K562 (cell line): ENCODE data around the gene SCYL1. TPM values are rescaled to one million over a fixed set of nuclear protein-coding genes. Genes with fewer than 3 reads are reported as not detected.

Source experiments
- CBX3 ChIP-seq, 2 experiments: IDR thresholded peaks; 1 replicate in 1 of 2; 2 replicates in 1 of 2; pipeline ENCODE4 v1.6.1; 2012; ENCODE audit warnings: inconsistent platforms in 2 of 2, low read length in 2 of 2, borderline replicate concordance in 1 of 2, control low read depth in 1 of 2
- ESRRA ChIP-seq: fragments of 450-650 bp; IDR thresholded peaks from 2 replicates; pipeline ENCODE4 v1.6.1; 2014; ENCODE audit warnings: low read depth, mild to moderate bottlenecking, moderate library complexity, borderline replicate concordance
- FUS ChIP-seq: fragments of 200-400 bp; formaldehyde crosslinking; optimal IDR thresholded peaks from 2 replicates; pipeline ENCODE3; 2017; ENCODE audit warnings: low read depth, low read length
- HDAC2 ChIP-seq: fragments of 450-650 bp; IDR thresholded peaks from 2 replicates; pipeline ENCODE4 v1.6.1; 2016; ENCODE audit warnings: mild to moderate bottlenecking
- JUND ChIP-seq, 2 experiments: IDR thresholded peaks; 2 replicates in 1 of 2; 3 replicates in 1 of 2; pipeline ENCODE4 v1.6.1; 2011; ENCODE audit warnings: borderline replicate concordance in 2 of 2, low read depth in 2 of 2, low read length in 2 of 2, improper control_type of control experiment in 1 of 2, missing biosample characterization in 1 of 2, missing genetic modification characterization in 1 of 2, missing genetic modification reagents in 1 of 2
- KDM2B ChIP-seq: fragments of 250-450 bp; sonication (Bioruptor Pico); IDR thresholded peaks from 2 replicates; pipeline ENCODE4 v1.8.0; 2021; ENCODE audit warnings: mild to moderate bottlenecking, moderate library complexity
- KLF13 ChIP-seq: fragments of 450-650 bp; IDR thresholded peaks from 2 replicates; pipeline ENCODE4 v1.6.1; 2016; ENCODE audit warnings: missing genetic modification characterization, low read depth, mild to moderate bottlenecking, missing compliant biosample characterization, moderate library complexity, borderline replicate concordance
- MCM3 ChIP-seq: fragments of 450-650 bp; IDR thresholded peaks from 2 replicates; pipeline ENCODE4 v1.6.1; 2016
- MYNN ChIP-seq, 2 experiments: sonication (generic); formaldehyde crosslinking in 1 of 2; IDR thresholded peaks; 2 replicates each; pipeline versions ENCODE4 v1.5.0 to v1.6.1; 2016 to 2020; ENCODE audit warnings: antibody characterized with exemption in 1 of 2, missing genetic modification reagents in 1 of 2
- SREBF2 ChIP-seq: sonication (generic); formaldehyde crosslinking; IDR thresholded peaks from 2 replicates; pipeline ENCODE4 v1.4.0; 2020; ENCODE audit warnings: mild to moderate bottlenecking, missing genetic modification reagents
- SRSF1 ChIP-seq: fragments of 200-400 bp; formaldehyde crosslinking; IDR thresholded peaks from 2 replicates; pipeline ENCODE4 v1.6.1; 2017; ENCODE audit warnings: mild to moderate bottlenecking, low read depth, low read length, moderate library complexity
- SUPT5H ChIP-seq: fragments of 450-650 bp; IDR thresholded peaks from 2 replicates; pipeline ENCODE4 v1.6.1; 2016
- TCF7 ChIP-seq: sonication (generic); IDR thresholded peaks from 2 replicates; pipeline ENCODE4 v1.6.1; 2016; ENCODE audit warnings: antibody characterized with exemption, borderline replicate concordance
- ZFX ChIP-seq: sonication (generic); formaldehyde crosslinking; IDR thresholded peaks from 2 replicates; pipeline ENCODE4 v1.8.0; 2022; ENCODE audit warnings: mild to moderate bottlenecking, missing genetic modification reagents, moderate library complexity
- ZNF197 ChIP-seq: fragments of 200-800 bp; sonication (Bioruptor generic); IDR thresholded peaks from 2 replicates; pipeline ENCODE4 v1.6.1; 2016; ENCODE audit warnings: low read depth, missing genetic modification characterization, missing compliant biosample characterization
- ZNF76 ChIP-seq: fragments of 250-450 bp; sonication (Bioruptor Pico); IDR thresholded peaks from 2 replicates; pipeline ENCODE4 v1.4.0; 2020; ENCODE audit warnings: mild to moderate bottlenecking, moderate library complexity, borderline replicate concordance
- polyA plus RNA-seq, 8 experiments: library from polyadenylated mRNA; depleted of rRNA in 4 of 8; stranded (reverse) in 5 of 8; unstranded in 3 of 8; fragments of >200 nt; fragmentation: Nextera tagmentation in 2 of 8; fragmentation: Illumina TruSeq in 1 of 8; extraction: Ambion mirVana in 2 of 8; extraction: Trizol in 1 of 8; gene quantifications; 2 replicates each; pipeline versions ENCODE4 v1.2.1 to v1.2.3, GENCODE V29; 2011 to 2014; ENCODE audit warnings: inconsistent platforms in 1 of 8, missing spikeins in 1 of 8
- total RNA-seq, 7 experiments: library from RNA; depleted of rRNA in 6 of 7; stranded (reverse); fragments of >200 nt in 6 of 7; fragmentation: Illumina TruSeq in 2 of 7; extraction: Trizol in 2 of 7; gene quantifications; 2 replicates each; pipeline versions ENCODE4 v1.2.1 to v1.2.3, GENCODE V29; 2011 to 2021; ENCODE audit warnings: low replicate concordance in 1 of 7
- TF ChIP-seq, protein P1 (sequence below): sonication (generic); formaldehyde crosslinking; IDR thresholded peaks from 2 replicates; pipeline ENCODE4 v1.9.0; 2022; ENCODE audit warnings: mild to moderate bottlenecking, missing genetic modification reagents
- TF ChIP-seq, protein P2 (sequence below): sonication (generic); formaldehyde crosslinking; IDR thresholded peaks from 2 replicates; pipeline ENCODE4 v1.5.0; 2020; ENCODE audit warnings: missing genetic modification reagents
- TF ChIP-seq, protein P3 (sequence below): fragments of 250-450 bp; sonication (Bioruptor Pico); IDR thresholded peaks from 2 replicates; pipeline ENCODE4 v1.4.0; 2020; ENCODE audit warnings: mild to moderate bottlenecking
- TF ChIP-seq, protein P4 (sequence below): fragments of 450-650 bp; IDR thresholded peaks from 2 replicates; pipeline ENCODE4 v1.7.1; 2018; ENCODE audit warnings: mild to moderate bottlenecking, low read depth; ENCODE audit not compliant: partially characterized antibody
- TF ChIP-seq, protein P5 (sequence below): sonication (generic); formaldehyde crosslinking; IDR thresholded peaks from 2 replicates; pipeline ENCODE4 v1.8.0; 2022; ENCODE audit warnings: mild to moderate bottlenecking, missing genetic modification reagents

SCYL1 gene
- total and polyA plus RNA-seq, 9 of the 15 experiments (the other 6 are each of a cell fraction or from before 2014, with no cell fraction given) = 1.9 to 145 (median 57.6) TPM

DNA sequence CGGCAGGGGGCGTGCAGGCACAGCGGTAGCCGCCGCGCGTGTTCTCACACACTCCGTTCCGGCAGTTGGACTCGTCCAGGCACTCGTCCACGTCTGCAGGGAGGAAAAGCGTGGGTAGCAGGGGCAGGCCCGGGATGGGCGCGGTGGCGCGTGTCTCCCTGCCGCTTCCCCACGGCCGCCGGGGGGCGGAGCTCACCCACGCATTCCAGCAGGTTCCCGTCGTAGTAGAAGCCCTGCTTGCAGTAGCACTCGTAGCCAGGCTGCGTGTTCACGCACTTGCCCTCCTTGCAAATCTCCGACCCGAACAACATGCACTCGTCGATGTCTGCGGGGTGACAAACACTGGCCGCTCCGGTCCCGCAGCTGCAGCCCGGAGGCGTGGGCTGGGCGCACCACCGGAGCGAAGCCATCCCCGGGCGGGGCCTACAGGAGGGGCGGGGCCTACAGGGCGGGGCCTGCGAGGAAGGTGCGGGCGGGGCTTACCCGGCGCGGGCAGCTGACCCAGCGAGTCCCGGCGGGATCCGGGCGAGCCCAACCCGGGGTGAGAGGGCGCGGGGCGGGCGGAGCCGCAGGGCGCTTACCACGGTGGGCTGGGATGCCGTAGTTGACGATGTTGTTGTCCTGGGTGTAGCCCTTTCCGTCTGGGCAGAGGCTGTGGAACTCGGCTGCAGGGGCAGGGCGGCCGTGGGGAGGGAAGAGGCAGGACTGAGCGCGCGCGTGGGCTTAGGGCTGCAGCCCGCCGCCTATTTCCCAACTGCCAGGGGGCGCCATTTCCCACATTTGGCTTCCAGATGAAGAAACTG lies 15.6 kb downstream of the SCYL1 start (continued):
- no peak for TF ChIP-seq ZNF197 (CRISPR knock-in tag)
- TF ChIP-seq CBX3 (IDR thresholded peaks at IDR 0.05; ENCODE audit: borderline replicate concordance in 1 of 2, low read length in 2 of 2) = peak in 1 of 2 experiments; percentile 56; a peak in 1 of 3 replicates
- TF ChIP-seq KLF13 (tag) = peak; percentile 79; the same call in 1 of the 2 replicates
- TF ChIP-seq TCF7 = no peak
- TF ChIP-seq FUS = no peak
- TF ChIP-seq HDAC2 = peak; percentile 69
- TF ChIP-seq, protein P1, sequence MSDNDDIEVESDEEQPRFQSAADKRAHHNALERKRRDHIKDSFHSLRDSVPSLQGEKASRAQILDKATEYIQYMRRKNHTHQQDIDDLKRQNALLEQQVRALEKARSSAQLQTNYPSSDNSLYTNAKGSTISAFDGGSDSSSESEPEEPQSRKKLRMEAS (CRISPR knock-in tag) = peak; percentile 63
- TF ChIP-seq SREBF2 (CRISPR knock-in tag) = no peak
- TF ChIP-seq ESRRA = peak; percentile 38; the same call in 1 of the 2 replicates
- TF ChIP-seq, protein P2, sequence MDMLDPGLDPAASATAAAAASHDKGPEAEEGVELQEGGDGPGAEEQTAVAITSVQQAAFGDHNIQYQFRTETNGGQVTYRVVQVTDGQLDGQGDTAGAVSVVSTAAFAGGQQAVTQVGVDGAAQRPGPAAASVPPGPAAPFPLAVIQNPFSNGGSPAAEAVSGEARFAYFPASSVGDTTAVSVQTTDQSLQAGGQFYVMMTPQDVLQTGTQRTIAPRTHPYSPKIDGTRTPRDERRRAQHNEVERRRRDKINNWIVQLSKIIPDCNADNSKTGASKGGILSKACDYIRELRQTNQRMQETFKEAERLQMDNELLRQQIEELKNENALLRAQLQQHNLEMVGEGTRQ = peak; percentile 66
- no peak for TF ChIP-seq MYNN (IDR thresholded peaks at IDR 0.05)
- no peak for TF ChIP-seq MYNN (CRISPR knock-in tag; IDR thresholded peaks at IDR 0.05)
- TF ChIP-seq, protein P3, sequence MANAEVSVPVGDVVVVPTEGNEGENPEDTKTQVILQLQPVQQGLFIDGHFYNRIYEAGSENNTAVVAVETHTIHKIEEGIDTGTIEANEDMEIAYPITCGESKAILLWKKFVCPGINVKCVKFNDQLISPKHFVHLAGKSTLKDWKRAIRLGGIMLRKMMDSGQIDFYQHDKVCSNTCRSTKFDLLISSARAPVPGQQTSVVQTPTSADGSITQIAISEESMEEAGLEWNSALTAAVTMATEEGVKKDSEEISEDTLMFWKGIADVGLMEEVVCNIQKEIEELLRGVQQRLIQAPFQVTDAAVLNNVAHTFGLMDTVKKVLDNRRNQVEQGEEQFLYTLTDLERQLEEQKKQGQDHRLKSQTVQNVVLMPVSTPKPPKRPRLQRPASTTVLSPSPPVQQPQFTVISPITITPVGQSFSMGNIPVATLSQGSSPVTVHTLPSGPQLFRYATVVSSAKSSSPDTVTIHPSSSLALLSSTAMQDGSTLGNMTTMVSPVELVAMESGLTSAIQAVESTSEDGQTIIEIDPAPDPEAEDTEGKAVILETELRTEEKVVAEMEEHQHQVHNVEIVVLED (CRISPR knock-in tag) = 0 out of 2 replicates have a peak, but pooled peaks have one; percentile 21
- TF ChIP-seq JUND (IDR thresholded peaks at IDR 0.05; ENCODE audit: borderline replicate concordance, low read depth, low read length) = peak; percentile 22; the same call in 1 of the 2 replicates
- TF ChIP-seq JUND (tag; IDR thresholded peaks at IDR 0.05; ENCODE audit: borderline replicate concordance, low read depth, low read length) = peak; percentile 29; the same call in 1 of the 3 replicates
- TF ChIP-seq MCM3 = no peak
- TF ChIP-seq, protein P4, sequence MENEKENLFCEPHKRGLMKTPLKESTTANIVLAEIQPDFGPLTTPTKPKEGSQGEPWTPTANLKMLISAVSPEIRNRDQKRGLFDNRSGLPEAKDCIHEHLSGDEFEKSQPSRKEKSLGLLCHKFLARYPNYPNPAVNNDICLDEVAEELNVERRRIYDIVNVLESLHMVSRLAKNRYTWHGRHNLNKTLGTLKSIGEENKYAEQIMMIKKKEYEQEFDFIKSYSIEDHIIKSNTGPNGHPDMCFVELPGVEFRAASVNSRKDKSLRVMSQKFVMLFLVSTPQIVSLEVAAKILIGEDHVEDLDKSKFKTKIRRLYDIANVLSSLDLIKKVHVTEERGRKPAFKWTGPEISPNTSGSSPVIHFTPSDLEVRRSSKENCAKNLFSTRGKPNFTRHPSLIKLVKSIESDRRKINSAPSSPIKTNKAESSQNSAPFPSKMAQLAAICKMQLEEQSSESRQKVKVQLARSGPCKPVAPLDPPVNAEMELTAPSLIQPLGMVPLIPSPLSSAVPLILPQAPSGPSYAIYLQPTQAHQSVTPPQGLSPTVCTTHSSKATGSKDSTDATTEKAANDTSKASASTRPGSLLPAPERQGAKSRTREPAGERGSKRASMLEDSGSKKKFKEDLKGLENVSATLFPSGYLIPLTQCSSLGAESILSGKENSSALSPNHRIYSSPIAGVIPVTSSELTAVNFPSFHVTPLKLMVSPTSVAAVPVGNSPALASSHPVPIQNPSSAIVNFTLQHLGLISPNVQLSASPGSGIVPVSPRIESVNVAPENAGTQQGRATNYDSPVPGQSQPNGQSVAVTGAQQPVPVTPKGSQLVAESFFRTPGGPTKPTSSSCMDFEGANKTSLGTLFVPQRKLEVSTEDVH = no peak
- TF ChIP-seq, protein P5, sequence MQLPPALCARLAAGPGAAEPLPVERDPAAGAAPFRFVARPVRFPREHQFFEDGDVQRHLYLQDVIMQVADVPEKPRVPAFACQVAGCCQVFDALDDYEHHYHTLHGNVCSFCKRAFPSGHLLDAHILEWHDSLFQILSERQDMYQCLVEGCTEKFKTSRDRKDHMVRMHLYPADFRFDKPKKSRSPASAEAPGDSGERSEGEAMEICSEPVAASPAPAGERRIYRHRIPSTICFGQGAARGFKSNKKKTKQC (CRISPR knock-in tag) = peak; percentile 37; the same call in 1 of the 2 replicates
- peak; percentile 86; the same call in 1 of the 2 replicates for TF ChIP-seq KDM2B (CRISPR knock-in tag)
- TF ChIP-seq ZNF76 (CRISPR knock-in tag) = 0 out of 2 replicates have a peak, but pooled peaks have one; percentile 33
- peak; percentile 55; the same call in 1 of the 2 replicates for TF ChIP-seq ZFX (CRISPR knock-in tag)
- no peak for TF ChIP-seq SRSF1
- TF ChIP-seq SUPT5H = peak; percentile 68; the same call in 1 of the 2 replicates
